ENCODE measurements around the gene C3orf33.
A peak's percentile ranks its signal among the peaks of the same experiment; 100 is the strongest.
"Not testable (repeated sequence)": the region's sequence is repeated elsewhere in the genome, so short reads cannot be mapped to it uniquely, and the experiment has no call there.

Gene C3orf33, protein sequence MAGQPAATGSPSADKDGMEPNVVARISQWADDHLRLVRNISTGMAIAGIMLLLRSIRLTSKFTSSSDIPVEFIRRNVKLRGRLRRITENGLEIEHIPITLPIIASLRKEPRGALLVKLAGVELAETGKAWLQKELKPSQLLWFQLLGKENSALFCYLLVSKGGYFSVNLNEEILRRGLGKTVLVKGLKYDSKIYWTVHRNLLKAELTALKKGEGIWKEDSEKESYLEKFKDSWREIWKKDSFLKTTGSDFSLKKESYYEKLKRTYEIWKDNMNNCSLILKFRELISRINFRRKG

DNA sequence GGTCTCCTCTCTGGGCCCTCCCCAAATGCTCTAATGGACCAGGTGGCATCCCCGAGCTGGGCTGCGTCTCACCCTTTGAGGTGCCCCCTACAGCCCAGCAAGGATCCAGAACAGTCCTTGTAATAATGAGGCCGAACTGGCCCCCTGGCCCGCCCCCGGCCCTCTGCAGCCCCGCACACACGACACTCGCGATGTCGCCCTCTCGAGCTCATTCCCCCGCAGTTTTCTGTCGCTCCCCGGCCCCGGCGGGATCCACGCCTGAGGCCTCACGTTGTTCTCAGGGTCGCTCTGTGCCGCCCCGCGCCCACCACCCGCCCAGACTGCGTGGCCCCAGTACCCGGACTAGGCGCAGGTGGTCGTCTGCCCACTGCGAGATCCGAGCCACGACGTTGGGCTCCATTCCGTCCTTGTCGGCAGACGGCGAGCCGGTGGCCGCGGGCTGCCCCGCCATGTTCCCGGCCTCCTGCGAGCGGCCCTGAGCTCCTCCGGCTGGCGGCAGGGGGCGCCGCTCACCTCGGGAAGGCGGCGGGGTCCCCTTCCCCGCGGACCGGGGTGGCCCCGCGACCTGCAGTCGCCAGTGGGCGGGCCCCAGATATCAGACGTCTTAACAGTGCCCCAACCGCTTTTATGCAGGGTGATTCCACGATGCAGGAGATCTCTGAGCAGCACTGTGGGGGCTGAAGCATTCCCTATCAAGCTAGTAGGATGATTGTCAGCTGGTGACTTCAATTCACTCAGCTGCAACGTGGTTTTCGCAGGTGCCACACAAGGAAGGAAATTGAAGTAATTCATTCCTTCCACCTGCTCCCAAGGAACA lies at the start of gene C3orf33:
C3orf33 (minus strand) TSS at position 477 of the 817 bp plus-strand sequence; CDS start at position 451, 26 bp downstream.
- DNase-seq (ENCODE audit: low read depth) = peak; percentile 71

DNA sequence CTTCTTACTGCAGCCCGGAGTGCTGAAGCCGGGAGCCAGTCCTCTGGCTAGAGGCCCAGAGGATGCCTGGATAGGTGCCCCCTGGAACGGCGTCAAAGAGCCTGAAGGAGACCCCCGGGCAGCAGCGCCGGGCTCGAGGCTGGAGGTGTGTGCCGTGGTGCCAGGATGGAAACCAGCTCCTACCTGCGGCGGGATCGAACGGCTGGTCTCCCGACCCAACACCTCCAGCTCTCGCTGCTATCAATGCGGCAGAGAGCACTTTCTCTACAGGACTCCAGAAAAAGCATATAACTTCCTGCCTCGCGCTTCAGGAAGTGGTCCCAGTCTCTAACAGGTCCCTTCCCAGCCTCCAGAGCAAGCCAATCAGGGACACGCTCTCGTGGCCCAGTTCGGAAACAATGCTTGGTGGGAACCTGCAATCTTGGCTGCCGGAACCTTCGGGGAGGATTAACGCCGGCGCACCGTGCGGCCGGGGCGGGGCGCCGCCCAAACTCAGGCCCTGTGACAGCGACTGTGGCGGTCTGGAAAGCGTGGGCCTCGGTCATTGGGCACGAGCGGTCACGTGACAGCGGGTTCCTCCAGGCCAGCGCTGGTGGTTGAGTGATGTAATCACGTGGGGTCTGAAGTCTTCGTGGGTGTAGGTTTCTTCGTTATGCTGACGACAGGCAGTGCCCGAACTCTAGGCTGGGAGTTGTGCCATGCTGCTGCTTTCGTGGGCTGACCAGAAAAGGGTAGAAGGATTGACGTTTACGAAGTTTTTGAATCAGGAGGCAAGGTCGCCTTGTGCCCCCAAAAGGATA lies 48.3 kb upstream of the C3orf33 start, which contains the start of gene SLC33A1:
SLC33A1 (minus strand) TSS at position 287 of the 800 bp plus-strand sequence. CDS start 430 bp downstream, outside the sequence.
- DNase-seq (ENCODE audit: low read depth) = peak; percentile 98

DNA sequence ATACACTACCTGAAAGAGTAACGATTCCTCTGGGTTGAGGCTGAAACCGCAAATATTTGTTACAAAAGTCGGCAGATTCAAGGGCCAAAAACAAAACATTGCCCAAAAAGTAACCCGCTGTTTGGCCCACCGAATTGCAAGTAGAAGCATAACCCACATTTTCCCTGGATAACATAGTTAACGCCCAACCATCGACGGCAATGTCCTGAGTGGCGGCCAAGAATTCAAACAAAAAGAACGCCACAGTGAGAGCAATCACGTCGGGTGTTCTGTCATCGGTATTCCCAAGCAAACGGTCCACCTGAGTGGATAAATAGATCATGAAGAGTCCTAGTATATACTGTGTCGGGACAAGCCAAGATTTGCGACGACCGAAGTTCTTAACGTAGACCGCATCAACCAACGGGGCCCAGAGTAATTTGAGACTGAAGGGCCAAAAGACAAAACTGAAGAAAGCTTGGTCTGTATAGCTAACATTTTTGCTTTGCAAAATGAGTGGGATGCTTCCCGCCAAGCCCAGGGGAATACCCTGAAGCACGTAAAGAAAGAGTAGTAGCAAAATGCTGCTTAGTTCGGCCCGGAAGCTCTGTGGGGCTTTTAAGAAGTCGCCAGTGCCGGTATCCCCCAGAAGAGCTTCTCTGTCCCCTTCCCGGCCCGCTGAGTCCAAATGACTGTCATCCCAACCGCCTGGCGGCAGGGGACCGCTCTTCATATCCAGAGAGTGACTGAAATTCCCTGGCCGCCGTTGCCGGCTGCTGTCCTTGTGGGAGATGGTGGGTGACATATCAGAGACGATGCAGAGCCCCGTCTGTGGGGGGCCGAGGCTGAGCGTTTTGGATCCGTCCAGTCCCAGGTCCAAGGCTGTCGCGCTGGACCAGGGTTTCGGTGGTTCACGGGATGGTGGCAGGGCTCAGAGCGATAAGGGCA lies 47.4 kb upstream of the C3orf33 start:
- DNase-seq (ENCODE audit: low read depth) = peak; percentile 13

DNA sequence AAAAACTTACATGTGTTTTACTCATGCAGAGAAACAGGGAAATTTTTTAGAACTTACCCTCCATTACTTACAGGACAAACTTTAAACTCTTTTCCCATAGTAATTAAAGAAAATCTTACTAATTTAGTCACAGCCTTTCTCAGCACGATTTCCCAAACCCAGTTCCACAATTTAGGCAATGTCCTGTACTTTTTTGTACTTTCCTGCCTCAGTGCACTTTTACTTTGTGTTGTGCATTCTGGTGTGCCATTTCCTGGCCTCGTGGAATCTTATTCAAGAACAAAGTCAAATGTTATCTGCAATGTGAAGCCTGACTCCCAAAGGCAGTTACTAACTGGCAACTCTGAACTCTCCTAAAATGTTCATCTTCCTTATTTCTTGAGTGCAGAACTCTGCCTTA lies 46.3 kb upstream of the C3orf33 start:
- DNase-seq (ENCODE audit: low read depth) = no peak

DNA sequence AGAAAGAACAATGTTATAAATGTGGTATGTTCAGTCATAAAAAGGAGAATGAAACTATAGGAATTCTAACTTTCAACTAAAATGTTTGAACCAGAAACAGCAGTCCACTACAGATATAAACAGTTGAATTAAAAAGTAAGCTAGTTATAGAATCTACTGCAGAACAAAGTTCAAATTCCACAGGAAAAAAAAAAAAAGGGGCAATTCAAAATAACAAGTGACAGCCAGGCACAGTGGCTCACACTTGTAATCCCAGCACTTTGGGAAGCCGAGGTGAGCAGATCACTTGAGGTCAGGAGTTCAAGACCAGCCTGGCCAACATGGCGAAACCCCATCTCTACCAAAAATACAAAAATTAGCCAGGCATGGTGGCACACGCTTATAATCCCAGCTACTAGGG lies 43.3 kb upstream of the C3orf33 start:
- DNase-seq (ENCODE audit: low read depth) = not testable (repeated sequence)

DNA sequence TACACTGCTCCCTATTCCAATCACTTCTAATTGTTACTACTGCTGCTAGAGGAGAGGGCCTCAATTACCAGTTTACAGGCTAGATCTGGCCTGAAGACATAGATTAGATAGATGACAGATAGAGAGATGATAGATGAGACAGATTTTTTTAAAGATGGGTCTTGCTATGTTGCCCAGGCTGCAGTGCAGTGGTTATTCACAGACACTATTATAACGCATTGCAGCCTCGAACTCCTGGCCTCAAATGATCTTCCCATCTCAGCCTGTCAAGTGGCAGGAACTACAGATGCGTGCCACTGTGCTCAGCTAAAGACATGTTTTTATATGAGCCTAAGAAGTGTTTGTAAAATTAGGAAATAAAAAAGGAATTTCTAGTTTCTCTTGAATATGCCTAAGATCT lies 41.9 kb upstream of the C3orf33 start:
- no peak for DNase-seq (ENCODE audit: low read depth)

DNA sequence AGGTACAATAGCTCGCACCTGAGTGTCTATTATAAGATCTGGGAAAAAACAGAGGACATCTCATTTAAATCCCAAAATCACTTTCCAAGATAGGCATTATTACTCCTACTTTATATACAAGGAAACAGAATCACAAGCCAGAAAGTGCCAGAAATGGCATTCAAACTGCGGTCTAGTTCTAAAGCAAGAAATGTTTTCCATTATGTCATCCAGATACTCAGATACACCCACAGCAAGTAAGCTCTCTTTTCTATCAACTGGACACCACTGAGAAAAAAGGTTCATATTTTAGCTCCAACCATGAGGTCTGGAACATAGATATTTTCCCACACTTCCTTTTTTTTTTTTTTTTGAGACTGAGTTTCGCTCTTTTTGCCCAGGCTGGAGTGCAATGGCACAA lies 40.0 kb upstream of the C3orf33 start:
- DNase-seq (ENCODE audit: low read depth) = no peak

DNA sequence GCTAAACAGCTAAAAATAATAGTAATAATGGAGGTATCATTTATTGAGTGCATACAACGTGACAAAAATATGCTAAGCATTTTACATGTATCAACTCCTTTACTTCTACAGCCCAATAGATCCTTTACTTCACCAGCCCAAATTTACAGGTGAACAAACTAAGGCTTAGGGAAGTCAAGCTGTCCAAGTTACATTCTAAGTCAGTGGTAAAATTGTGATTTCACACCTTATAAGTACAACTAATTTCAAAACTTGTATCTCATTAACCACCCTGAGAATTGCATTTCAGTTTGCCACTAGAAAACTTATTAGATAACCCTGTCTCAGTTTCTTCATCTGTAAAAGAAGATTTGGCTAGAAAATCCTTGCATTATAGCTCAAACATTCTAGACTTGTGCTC lies 37.5 kb upstream of the C3orf33 start:
- no peak for DNase-seq (ENCODE audit: low read depth)

DNA sequence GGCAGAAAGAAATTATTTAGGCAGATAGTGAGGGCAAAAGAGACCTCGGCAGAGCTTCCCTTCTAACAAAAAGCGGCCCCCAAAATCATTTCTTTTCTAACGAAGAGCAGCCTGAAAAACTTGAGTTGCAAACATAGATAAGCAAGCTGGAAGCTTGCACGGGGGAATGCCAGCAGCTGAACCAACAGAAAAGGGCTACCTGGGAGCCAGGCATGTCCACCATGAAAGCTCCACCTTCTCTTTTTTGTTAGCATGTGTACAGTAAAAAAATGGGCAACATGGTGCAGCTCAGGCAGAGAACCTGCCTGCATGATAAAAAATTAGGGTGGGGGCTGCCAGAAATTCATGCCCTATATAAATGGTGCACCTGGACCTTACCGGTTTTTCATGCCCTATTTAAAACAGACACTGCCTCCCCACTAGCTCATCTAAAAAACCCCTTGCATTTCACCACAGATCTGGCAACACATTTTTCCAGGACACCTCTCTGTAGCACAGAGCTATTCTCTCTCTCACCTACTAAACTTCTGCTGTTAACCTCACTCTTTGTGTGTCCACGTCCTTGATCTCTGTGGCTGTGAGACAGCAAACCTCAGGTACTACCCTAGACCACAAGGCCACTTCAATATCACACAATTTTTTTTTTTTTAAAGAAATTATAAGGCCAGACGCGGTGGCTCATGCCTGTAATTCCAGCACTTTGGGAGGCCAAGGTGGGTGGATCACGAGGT lies 29.4 kb upstream of the C3orf33 start:
- no peak for DNase-seq (ENCODE audit: low read depth)

DNA sequence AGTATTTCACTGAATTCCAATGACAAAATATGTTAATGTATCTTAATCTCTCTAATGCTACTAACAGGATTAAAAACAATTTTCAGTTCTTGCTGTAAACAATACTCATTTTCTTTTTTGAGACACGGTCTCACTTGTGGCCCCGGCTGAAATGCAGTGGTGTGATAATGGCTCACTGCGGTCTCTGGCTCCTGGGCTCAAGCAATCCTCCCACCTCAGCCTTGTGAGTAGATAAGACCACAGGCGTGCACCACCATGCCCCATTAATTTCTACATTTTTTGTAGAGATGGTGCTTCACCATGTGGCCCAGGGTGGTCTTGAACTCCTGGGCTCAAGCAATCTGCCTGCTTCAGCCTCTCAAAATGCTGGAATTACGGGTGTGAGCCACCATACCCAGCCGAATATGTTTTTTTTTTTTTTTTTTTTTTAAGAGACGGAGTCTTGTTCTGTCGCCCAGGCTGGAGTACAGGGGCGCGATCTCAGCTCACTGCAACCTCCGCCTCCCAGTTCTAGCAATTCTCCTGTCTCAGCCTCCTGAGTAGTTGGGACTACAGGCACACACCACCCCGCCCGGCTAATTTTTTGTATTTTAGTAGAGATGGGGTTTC lies 22.5 kb upstream of the C3orf33 start:
- not testable (repeated sequence) for DNase-seq (ENCODE audit: low read depth)

DNA sequence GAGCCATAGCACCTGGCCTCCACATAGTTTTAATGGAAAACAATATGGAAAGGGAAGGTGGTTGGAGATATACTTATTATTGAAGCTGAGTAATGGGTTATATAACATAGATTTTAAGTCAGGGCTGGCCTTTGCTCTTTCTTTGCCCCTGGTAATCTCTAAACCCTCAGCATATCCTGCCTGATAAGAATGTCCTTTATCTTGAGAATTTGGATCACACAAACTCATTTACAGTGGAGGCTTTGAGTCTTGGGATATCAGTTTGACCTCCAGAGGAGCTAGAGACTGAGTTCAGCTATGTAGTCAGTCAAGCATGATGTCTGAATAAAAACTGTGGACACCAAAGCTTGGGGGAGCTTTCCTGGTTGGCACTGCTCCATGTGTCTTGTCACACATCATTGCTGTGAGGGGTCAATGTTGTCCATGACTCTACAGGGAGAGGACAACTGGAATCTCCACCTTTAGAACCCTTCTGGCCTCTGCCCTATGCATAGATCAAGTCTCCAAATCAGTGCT lies 9.0 kb upstream of the C3orf33 start:
- DNase-seq (ENCODE audit: low read depth) = no peak

DNA sequence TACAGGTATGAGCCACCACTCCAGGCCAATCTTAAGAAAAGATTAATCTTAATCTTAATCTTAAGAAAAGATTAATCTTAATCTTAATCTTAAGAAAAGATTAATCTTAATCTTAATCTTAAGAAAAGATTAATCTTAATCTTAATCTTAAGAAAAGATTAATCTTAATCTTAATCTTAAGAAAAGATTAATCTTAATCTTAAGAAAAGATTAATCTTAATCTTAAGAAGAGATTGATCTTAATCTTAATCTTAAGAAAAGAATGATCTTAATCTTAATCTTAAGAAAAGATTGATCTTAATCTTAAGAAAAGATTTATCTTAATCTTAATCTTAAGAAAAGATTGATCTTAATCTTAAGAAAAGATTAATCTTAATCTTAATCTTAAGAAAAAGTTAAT lies 7.1 kb upstream of the C3orf33 start:
- DNase-seq (ENCODE audit: low read depth) = not testable (repeated sequence)

DNA sequence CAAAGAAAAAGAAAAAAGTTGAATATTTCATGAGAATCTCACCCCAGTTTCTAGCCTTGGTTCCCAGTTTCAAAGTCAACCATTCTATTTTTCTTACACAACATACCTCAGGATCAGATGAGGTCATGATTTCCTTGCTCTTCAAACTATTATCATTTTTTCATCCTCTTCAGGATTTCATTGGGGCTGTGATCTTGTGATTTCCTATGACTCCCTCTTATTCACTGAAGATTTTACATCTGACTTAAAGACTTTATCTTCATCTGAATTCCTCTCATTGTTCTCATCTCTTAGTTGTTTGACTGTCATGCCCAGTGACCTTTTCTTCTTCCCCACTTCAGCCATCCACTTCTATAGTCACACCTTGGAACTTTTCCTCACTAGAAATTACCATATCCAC lies 3.1 kb upstream of the C3orf33 start:
- DNase-seq (ENCODE audit: low read depth) = no peak

DNA sequence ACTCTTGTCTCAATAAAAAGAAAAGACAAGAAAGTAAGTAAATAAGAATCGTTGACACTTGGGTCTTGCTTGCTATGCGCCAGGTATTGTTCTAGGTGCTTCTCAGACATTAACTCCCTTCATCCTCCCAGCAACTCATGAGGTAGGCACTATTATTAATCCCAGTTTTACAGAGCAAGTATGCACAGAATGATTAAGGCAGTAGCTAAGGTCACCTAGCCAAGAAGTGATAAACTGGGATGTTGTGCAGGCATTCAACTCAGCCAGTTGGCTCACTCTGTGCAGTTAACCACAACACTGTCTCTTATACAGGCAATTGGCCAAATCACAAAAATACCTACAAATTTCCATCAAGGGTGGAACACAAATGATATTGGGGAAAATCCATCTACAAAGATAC lies 1.7 kb upstream of the C3orf33 start:
- DNase-seq (ENCODE audit: low read depth) = no peak

DNA sequence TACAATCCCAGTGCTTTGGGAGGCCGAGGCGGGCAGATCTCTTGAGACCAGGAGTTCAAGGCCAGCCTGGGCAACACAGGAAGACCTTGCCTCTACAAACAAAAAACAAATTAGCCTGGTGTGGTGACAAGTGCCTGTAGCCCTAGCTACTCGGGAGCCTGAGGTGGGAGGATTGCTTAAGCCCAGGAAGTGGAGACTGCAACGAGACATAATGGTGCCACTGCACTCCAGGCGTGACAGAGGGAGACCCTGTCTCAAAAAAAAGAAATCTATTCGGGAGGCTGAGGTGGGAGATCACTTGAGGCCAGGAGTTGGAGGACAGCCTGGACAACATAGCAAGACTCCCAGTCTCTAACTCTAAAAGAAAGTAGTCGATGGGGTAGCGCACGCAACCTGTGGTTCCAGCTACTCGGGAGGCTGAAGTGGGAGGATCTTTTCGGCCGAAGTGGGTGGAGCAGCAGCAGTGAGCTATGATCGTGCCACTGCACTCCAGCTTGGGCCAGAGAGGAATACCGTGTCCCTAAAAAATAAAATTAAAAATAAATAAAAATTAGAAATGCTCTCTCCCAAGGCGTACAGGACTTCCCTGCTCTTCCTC lies 775 bp downstream of the C3orf33 start:
- no peak for DNase-seq (ENCODE audit: low read depth)

DNA sequence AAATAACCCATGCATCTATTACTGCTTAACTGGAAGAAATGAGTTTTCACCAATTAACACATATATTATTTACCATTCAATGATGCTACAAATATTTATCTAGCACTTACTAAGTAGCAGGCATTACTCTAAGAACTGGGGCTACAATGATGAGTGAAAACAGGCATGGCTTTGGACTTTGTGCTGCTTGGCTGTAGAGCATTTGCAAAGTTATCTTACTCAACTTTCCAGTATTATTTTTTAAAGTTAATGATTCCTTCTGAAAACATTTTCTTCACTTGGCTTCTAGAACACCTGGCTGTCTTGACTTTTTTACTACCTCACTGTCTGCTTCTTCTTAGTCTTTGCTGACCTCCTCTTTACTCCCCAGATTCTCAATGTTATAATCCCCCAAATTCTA lies 1.8 kb downstream of the C3orf33 start:
- no peak for DNase-seq (ENCODE audit: low read depth)

DNA sequence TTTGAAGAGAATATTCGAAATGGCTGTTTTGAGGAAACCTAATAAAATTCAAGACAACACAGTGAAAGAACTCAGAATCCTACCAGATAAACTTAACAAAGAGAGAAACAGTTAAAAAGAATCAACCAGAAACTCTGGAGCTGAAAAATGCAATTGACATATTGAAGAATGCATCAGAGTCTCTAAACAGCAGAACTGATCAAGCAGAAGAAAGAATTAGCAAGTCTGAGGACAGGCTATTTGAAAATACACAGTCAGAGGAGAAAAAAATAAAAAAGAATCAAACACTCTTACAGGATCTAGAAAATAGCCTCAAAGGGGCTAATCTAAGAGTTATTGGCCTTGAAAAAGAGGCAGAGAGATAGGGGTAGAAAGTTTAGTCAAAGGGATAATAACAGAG lies 13.5 kb downstream of the C3orf33 start:
- DNase-seq (ENCODE audit: low read depth) = no peak

DNA sequence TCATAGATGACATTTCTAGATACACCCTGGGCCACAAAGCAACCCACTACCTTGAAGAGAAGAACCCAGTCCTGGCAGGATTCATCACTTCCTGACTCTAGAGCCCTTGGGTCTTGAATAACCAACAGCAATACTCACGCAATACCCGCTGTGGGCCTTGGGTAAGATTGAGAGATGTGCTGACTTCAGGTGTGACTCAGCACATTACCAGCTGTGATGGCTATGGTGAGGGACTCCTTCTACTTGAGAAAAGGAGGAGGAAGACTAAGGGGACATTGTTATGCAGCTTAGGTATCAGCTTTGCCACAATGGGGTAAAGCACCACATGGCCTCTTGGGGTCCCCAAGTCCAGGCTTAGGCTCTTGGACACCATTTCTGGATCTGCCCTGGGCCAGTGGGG lies 14.9 kb downstream of the C3orf33 start:
- no peak for DNase-seq (ENCODE audit: low read depth)

DNA sequence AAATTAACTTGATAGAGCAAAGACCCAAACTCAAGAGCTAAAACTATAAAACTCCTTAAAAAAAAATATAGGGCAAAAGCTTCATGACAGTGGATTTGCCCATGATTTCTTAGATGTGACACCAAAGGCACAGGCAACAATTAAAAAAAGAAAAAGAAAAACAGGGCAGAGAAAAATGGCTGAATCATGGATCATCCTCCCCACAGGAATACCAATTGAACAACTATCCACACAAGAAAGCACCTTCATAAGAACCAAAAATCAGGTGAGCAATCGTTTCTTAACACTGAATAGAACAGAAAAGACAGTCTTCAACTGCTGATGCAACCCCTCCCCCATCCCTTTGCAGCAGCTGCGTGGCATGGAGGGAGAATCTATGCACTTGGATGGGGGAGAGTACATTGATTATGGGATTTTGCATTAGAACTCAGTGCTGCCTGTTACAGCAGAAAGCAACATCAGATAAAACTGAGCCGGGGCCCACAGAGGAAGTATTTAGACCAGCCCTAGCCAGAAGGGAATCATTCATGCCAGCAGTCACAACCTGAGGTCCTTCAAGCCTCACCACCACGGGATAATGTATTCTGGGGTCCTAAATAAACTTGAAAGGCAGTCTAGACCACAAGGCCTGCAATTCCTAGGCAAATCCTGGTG lies 15.7 kb downstream of the C3orf33 start:
- DNase-seq (ENCODE audit: low read depth) = no peak
